SK-N-SH (cell line): ENCODE data around the gene HECW1. TPM values are rescaled to one million over a fixed set of nuclear protein-coding genes. Genes with fewer than 3 reads are reported as not detected.

ENCODE experiments used
- CTCF ChIA-PET: fragments of 300-600, 350-600 bp; formaldehyde crosslinking; extraction: SDS; loops from one replicate; lab custom pipeline; 2021; lab: Yijun Ruan, JAX
- POLR2A ChIA-PET: fragments of 350-600 bp; sonication (Branson Sonifier 250); formaldehyde crosslinking; extraction: SDS; loops from one replicate; lab custom pipeline; 2020; ENCODE audit warnings: antibody characterized with exemption, inconsistent platforms; lab: Yijun Ruan, JAX
- DNase-seq: peaks from one replicate; pipeline ENCODE4 v3.0.0; 2012
- H2AFZ ChIP-seq: fragments of 200-600 bp; sonication (generic); 2 replicates; pipeline ENCODE4 v1.8.1; 2016; ENCODE audit warnings: antibody characterized with exemption, mild to moderate bottlenecking, low read depth
- H3F3A ChIP-seq: fragments of 200-600 bp; sonication (generic); replicated peaks from 2 replicates; pipeline ENCODE3; 2016; ENCODE audit warnings: antibody characterized with exemption, mild to moderate bottlenecking; ENCODE audit not compliant: insufficient read depth
- H3K27ac ChIP-seq, 2 experiments: fragments of 200-500 bp in 1 of 2; fragments of 200-600 bp in 1 of 2; sonication (Bioruptor generic) in 1 of 2; sonication (generic), shearing (Covaris generic) in 1 of 2; 2 replicates each; pipeline versions ENCODE4 v1.5.1 to v1.6.1; 2014 to 2016; ENCODE audit warnings: low read depth in 2 of 2, inconsistent platforms in 1 of 2, low read length in 1 of 2, mild to moderate bottlenecking in 1 of 2, mixed read lengths in 1 of 2
- H3K27me3 ChIP-seq: fragments of 200-600 bp; sonication (generic), shearing (Covaris generic); 2 replicates; pipeline ENCODE4 v1.6.1; 2016; ENCODE audit warnings: mixed run types; ENCODE audit not compliant: insufficient read depth
- H3K36me3 ChIP-seq, 2 experiments: fragments of 200-500 bp in 1 of 2; fragments of 200-600 bp in 1 of 2; sonication (Bioruptor generic) in 1 of 2; sonication (generic) in 1 of 2; replicated peaks in 1 of 2; 2 replicates each; pipeline versions ENCODE3 to v1.5.1; 2014 to 2016; ENCODE audit warnings: low read length in 1 of 2, mild to moderate bottlenecking in 1 of 2; ENCODE audit not compliant: insufficient read depth in 2 of 2, control insufficient read depth in 1 of 2
- H3K4me1 ChIP-seq, 2 experiments: fragments of 200-500 bp in 1 of 2; fragments of 200-600 bp in 1 of 2; sonication (Bioruptor generic) in 1 of 2; sonication (generic), shearing (Covaris generic) in 1 of 2; 2 replicates each; pipeline versions ENCODE4 v1.5.1 to v1.6.1; 2014 to 2016; ENCODE audit warnings: low read depth in 1 of 2, low read length in 1 of 2, mixed run types in 1 of 2; ENCODE audit not compliant: insufficient read depth in 2 of 2, control insufficient read depth in 1 of 2
- H3K4me2 ChIP-seq: fragments of 200-600 bp; sonication (generic), shearing (Covaris generic); 2 replicates; pipeline ENCODE4 v1.6.1; 2017; ENCODE audit warnings: mixed run types
- H3K4me3 ChIP-seq, 2 experiments: fragments of 200-500 bp in 1 of 2; fragments of 200-600 bp in 1 of 2; sonication (Bioruptor generic) in 1 of 2; sonication (generic), shearing (Covaris generic) in 1 of 2; 2 replicates each; pipeline versions ENCODE4 v1.5.1 to v1.8.1; 2014 to 2016; ENCODE audit warnings: low read depth in 2 of 2, inconsistent platforms in 1 of 2, low read length in 1 of 2, mild to moderate bottlenecking in 1 of 2, mixed read lengths in 1 of 2, moderate library complexity in 1 of 2
- H3K79me2 ChIP-seq: fragments of 200-600 bp; sonication (generic); 2 replicates; pipeline ENCODE4 v1.8.1; 2017; ENCODE audit warnings: mild to moderate bottlenecking; ENCODE audit not compliant: insufficient read depth
- H3K9ac ChIP-seq: fragments of 200-600 bp; sonication (generic); 2 replicates; pipeline ENCODE4 v1.6.1; 2017; ENCODE audit warnings: mixed run types
- H3K9me2 ChIP-seq: fragments of 200-600 bp; sonication (generic); 2 replicates; pipeline ENCODE4 v1.6.1; 2017; ENCODE audit warnings: mixed run types
- H3K9me3 ChIP-seq: fragments of 200-600 bp; sonication (generic); 2 replicates; pipeline ENCODE4 v1.6.1; 2017; ENCODE audit warnings: mixed run types, mild to moderate bottlenecking, moderate library complexity
- H4K20me1 ChIP-seq: fragments of 200-600 bp; sonication (generic); 2 replicates; pipeline ENCODE4 v1.6.1; 2017; ENCODE audit warnings: mild to moderate bottlenecking, mixed run types; ENCODE audit not compliant: insufficient read depth
- CHD2 ChIP-seq: fragments of 150-350 bp; IDR thresholded peaks from 2 replicates; pipeline ENCODE4 v1.6.1; 2018; ENCODE audit warnings: low read length; ENCODE audit not compliant: partially characterized antibody
- ELF1 ChIP-seq: IDR thresholded peaks from 2 replicates; pipeline ENCODE4 v1.4.0; 2012
- EZH2phosphoT487 ChIP-seq: fragments of 200-600 bp; sonication (generic); IDR thresholded peaks from 2 replicates; pipeline ENCODE4 v1.6.1; 2017; ENCODE audit warnings: low read depth, mixed run types, mild to moderate bottlenecking, antibody characterized with exemption, moderate library complexity, borderline replicate concordance
- FOSL2 ChIP-seq: IDR thresholded peaks from 2 replicates; pipeline ENCODE4 v1.4.0; 2012; ENCODE audit warnings: low read depth, mild to moderate bottlenecking, moderate library complexity, borderline replicate concordance
- GABPA ChIP-seq: IDR thresholded peaks from 2 replicates; pipeline ENCODE4 v1.4.0; 2012; ENCODE audit warnings: low read depth, mild to moderate bottlenecking
- GATA2 ChIP-seq: sonication (generic); formaldehyde crosslinking; IDR thresholded peaks from 2 replicates; pipeline ENCODE4 v1.5.0; 2020; ENCODE audit warnings: mild to moderate bottlenecking, missing genetic modification reagents
- JUND ChIP-seq: IDR thresholded peaks from 2 replicates; pipeline ENCODE4 v1.4.0; 2012
- MXI1 ChIP-seq: IDR thresholded peaks from 2 replicates; pipeline ENCODE4 v1.6.1; 2012; ENCODE audit warnings: mild to moderate bottlenecking, low read depth, low read length, improper control_type of control experiment
- NRF1 ChIP-seq: IDR thresholded peaks from 2 replicates; pipeline ENCODE4 v1.6.1; 2012; ENCODE audit warnings: low read depth, mild to moderate bottlenecking, low read length
- POLR2AphosphoS5 ChIP-seq: IDR thresholded peaks from 2 replicates; pipeline ENCODE4 v1.6.1; 2012; ENCODE audit warnings: low read depth, low read length
- RAD21 ChIP-seq: IDR thresholded peaks from 2 replicates; pipeline ENCODE4 v1.6.1; 2012; ENCODE audit warnings: mild to moderate bottlenecking, low read length
- SMC3 ChIP-seq: IDR thresholded peaks from 2 replicates; pipeline ENCODE4 v1.6.1; 2012; ENCODE audit warnings: low read depth, low read length, improper control_type of control experiment
- YY1 ChIP-seq: IDR thresholded peaks from 2 replicates; pipeline ENCODE4 v1.4.0; 2012; ENCODE audit warnings: low read depth, mild to moderate bottlenecking
- WGBS: methylation state at CpG from one replicate; pipeline ENCODE4 v1.1.6; 2017; ENCODE audit warnings: low lambda C conversion rate; 5-methylcytosine and 5-hydroxymethylcytosine counted together
- polyA plus RNA-seq, 3 experiments: library from polyadenylated mRNA; depleted of rRNA; stranded (reverse); fragments of >200 nt; gene quantifications; 2 replicates each; pipeline ENCODE4 v1.2.3, GENCODE V29; 2012
- TF ChIP-seq, protein P1 (sequence below): IDR thresholded peaks from 2 replicates; pipeline ENCODE4; 2012
- TF ChIP-seq, protein P2 (sequence below): fragments of 150-350 bp; IDR thresholded peaks from 2 replicates; pipeline ENCODE4 v1.6.1; 2016; ENCODE audit warnings: mild to moderate bottlenecking, low read depth, low read length
- TF ChIP-seq, protein P3 (sequence below): IDR thresholded peaks from 2 replicates; pipeline ENCODE4 v1.4.0; 2012; ENCODE audit warnings: low read depth

Gene HECW1
- polyA plus RNA-seq, 1 of the 3 experiments (the other 2 are of a cell fraction) = not detected

DNA sequence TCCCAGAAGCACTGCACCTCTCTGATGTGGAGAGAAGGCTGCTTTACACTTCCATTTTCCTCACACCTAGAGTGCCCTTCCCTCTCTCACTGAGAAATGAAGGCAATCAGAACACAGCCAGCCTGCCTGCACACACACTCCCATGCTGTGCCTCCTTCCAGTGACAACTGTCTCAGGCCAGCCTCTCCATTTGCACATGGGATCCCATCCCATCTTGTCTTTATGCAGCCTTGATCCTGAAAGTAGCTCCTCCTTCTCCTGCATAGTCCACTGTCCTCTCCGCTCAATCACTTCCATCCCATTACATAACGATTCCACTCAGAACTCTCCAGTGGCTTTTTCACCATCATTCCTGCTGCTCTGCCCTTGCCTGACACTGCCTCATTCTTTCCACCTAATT is 266.8 kb downstream of the HECW1 start:
- no peaks in the 10 kb centered on the region for H4K20me1 ChIP-seq
- 35% methylated on average over 2 of the region's 2 CpGs for WGBS
- ChIA-PET POLR2A (no interaction called here), CTCF (interaction anchor here (2.7 kb wide), 1 partner anchor 11 kb away, joined by 9 read pairs; no protein-coding TSS in a partner anchor)
- no peak overlapping the region for H3K9ac ChIP-seq
- 0 out of 2 replicates have a peak, but pooled peaks cover 18% of the 10 kb centered on the region for H3K27me3 ChIP-seq
- no peaks in the 10 kb centered on the region; a peak in 1 of 4 replicates for H3K4me1 ChIP-seq
- H2AFZ ChIP-seq = no peak overlapping the region
- no peaks in the 10 kb centered on the region for H3K36me3 ChIP-seq
- H3K4me3 ChIP-seq = no peak overlapping the region
- H3K79me2 ChIP-seq = no peaks in the 10 kb centered on the region
- H3K4me2 ChIP-seq = no peak overlapping the region
- H3K9me3 ChIP-seq = no peaks in the 10 kb centered on the region
- H3K27ac ChIP-seq = no peak overlapping the region
- TF ChIP-seq GATA2 (CRISPR knock-in tag) = no peak
- TF ChIP-seq, protein P1, sequence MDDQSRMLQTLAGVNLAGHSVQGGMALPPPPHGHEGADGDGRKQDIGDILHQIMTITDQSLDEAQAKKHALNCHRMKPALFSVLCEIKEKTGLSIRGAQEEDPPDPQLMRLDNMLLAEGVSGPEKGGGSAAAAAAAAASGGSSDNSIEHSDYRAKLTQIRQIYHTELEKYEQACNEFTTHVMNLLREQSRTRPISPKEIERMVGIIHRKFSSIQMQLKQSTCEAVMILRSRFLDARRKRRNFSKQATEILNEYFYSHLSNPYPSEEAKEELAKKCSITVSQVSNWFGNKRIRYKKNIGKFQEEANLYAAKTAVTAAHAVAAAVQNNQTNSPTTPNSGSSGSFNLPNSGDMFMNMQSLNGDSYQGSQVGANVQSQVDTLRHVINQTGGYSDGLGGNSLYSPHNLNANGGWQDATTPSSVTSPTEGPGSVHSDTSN = no peak
- no peak for TF ChIP-seq CHD2
- TF ChIP-seq RAD21 = no peak
- no peak for TF ChIP-seq POLR2AphosphoS5
- no peak for TF ChIP-seq FOSL2
- TF ChIP-seq ELF1 = no peak
- TF ChIP-seq EZH2phosphoT487 = no peak
- TF ChIP-seq NRF1 = no peak
- TF ChIP-seq GABPA = no peak
- no peak for TF ChIP-seq JUND
- no peak for TF ChIP-seq MXI1
- TF ChIP-seq SMC3 = no peak
- H3F3A ChIP-seq = no peaks in the 10 kb centered on the region
- no peak for DNase-seq
- no peaks in the 10 kb centered on the region for H3K9me2 ChIP-seq

DNA sequence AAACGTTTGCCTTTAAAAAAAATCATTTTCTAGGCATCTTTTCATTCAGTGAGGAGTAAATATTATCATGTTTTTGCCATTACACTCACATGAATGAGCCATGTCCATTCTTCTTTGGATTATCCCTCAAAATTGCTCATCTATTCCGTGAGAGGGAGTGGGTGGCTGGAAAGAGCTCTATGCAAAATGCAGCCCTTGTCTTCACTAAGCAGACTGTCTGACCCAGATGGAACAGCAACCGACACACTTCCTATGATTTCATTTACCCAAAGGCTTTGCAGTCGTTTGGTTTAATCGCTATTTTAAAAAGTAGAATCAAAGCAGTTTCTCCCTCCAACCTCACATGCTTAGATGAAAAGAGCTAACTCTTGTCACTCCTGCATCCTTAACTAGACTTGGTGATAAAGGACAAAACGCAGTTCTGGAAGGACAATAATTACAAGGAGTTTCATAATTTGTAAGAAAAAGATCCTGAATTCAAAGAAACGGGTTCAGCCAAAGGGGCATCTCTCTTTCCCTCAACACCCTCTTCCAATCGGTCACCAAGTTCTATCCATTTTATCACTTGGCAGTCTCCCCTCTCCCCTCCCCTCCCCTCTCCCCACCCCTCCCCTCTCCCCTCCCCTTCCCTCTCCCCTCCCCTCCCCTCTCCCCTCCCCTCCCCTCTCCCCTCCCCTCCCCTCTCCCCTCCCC is 272.3 kb downstream of the HECW1 start:
- Histone ChIP-seq H4K20me1 (no peaks in the 10 kb centered on the region), H3K9me3 (no peaks in the 10 kb centered on the region), H3K9me2 (no peaks in the 10 kb centered on the region), H3K4me3 (no peak overlapping the region), H3K36me3 (no peaks in the 10 kb centered on the region)
- no peak for TF ChIP-seq YY1
- TF ChIP-seq, protein P2, sequence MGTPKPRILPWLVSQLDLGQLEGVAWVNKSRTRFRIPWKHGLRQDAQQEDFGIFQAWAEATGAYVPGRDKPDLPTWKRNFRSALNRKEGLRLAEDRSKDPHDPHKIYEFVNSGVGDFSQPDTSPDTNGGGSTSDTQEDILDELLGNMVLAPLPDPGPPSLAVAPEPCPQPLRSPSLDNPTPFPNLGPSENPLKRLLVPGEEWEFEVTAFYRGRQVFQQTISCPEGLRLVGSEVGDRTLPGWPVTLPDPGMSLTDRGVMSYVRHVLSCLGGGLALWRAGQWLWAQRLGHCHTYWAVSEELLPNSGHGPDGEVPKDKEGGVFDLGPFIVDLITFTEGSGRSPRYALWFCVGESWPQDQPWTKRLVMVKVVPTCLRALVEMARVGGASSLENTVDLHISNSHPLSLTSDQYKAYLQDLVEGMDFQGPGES = no peak
- no peak for TF ChIP-seq SMC3
- TF ChIP-seq, protein P3, sequence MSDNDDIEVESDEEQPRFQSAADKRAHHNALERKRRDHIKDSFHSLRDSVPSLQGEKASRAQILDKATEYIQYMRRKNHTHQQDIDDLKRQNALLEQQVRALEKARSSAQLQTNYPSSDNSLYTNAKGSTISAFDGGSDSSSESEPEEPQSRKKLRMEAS = no peak
- no peak for TF ChIP-seq GABPA
- TF ChIP-seq, all 33 proteins: peak for 0
- Histone ChIP-seq H2AFZ (no peak overlapping the region), H3K27ac (no peak overlapping the region), H3K27me3 (0 out of 2 replicates have a peak, but pooled peaks cover 5% of the 10 kb centered on the region), H3K4me2 (no peak overlapping the region), H3K79me2 (no peaks in the 10 kb centered on the region), H3F3A (no peaks in the 10 kb centered on the region), H3K4me1 (no peaks in the 10 kb centered on the region), H3K9ac (no peak overlapping the region)
- CTCF ChIA-PET = interaction anchor here (0.6 to 1.8 kb wide), 3 partner anchors 46 to 70 kb away, joined by 3 to 7 read pairs (median 3); no protein-coding TSS in a partner anchor
- WGBS = 34% methylated on average over 8 of the region's 8 CpGs
- DNase-seq = no peak
- POLR2A ChIA-PET = no interaction called here
